ENCODE data around the gene SMU1.
"Not testable (repeated sequence)": the region's sequence is repeated elsewhere in the genome, so short reads cannot be mapped to it uniquely, and the experiment has no call there.

SMU1 gene

DNA sequence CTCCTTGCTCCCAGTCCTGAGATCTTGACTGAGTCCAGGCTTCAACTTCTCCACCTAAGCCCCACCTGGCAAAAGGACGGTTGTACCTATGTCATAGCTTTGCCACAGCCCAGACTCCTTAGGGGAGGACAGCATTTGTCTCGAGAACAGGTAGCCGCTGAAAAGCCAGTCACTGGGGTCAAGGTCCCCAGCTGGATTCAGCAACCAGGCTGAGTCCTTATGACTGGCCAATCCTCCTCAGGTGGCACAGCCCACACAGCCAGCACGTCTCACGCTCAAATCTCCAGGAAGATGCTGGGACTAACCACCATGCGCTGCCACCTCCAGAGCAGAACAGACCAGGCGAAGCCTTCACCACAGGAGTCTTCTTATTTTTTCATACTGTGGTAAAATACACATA lies 27.9 kb upstream of the SMU1 start:
- DNase-seq: no peak

- no peak for DNase-seq
These were observed 27.2 kb upstream of the SMU1 start for GRCh38 chr9:33103501-33104281.

DNA sequence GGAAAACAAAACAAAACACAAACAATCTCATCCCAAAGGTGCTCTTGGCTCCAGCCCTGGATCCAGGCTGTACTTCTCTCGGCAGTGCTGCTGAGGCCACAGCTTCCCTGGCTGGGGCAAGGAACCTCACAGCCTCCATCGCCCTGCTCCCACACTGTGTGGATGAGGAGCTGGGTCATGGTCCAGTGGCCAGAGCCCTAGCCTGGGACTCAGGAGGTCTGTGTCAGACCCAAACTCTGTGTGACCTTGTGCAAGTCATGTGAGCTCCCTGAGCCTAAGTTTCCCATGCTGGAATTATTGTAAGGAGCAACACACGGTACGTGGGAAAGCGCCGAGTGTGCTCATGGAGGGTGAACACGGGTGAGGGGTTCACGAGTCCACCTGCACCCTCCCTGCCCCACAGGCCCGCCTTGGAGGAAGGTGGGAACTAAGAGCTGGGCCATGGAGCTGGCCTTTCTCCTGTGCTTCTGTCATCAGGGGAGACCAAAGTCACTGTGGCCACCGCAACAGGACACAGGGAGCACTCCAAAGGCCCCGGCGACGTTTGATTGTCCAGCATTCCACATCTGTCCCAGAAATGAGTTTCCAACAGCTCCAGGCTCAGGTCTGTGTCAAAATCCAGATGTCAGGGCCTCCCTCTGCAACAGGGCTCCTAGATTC lies 26.2 kb upstream of the SMU1 start:
- no peak for DNase-seq

DNA sequence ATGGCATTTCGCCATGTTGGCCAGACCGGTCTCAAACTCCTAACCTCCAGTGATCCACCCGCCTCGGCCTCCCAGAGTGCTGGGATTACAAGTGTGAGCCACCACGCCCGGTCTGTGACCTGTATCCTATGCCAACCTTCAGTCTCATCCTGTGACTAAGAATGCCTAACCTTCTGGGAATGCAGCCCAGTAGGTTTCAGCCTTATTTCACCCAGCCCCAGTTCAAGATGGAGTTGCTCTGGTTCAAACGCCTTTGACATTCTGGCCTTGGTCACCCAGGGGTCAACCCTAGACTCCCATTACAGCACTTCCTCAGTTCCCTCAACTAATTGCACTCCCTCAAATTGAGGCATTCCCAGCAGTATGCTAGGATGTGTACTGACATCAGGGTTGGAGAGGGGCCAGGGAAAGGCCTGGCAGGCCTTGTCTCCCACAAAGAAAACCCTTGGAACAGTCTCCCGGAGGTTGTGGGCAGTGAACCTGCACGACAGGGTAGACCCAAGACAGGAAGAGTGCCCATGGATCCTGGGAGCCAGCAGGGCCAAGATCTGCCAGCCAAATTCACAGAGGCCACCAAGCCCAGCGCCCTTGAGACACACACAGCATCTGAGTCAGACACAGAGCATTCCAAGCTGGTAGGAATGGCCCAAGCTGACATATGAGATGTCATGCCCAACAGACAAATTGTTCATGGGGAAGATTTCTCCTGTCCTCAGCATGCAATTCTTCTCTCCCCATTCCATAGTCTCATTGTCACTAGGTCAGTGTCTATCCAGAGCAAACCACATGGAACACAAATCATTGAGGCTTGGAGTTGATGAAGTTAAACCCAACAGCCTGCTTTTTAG lies 24.9 kb upstream of the SMU1 start:
- DNase-seq: no peak

DNA sequence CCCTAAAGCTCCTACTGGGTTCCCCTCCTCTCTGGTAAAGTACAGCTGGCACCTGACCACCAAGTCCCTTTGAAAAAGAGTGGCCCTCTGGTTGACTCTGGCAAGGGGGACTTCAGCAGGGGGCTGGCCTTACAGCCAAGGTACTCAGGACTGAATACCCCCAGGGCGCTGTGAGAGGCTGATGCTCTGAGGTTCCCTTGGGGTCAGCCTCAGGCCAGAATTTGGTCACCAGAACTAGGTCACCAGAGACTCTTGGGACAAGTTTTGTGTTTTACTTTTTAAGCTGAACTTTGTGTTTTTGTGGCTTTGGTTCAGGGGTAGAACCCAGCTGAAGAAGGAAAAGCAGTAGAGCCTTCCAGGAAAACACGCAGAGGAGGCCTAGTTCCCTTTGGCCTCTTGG lies 23.3 kb upstream of the SMU1 start:
- DNase-seq: no peak

DNA sequence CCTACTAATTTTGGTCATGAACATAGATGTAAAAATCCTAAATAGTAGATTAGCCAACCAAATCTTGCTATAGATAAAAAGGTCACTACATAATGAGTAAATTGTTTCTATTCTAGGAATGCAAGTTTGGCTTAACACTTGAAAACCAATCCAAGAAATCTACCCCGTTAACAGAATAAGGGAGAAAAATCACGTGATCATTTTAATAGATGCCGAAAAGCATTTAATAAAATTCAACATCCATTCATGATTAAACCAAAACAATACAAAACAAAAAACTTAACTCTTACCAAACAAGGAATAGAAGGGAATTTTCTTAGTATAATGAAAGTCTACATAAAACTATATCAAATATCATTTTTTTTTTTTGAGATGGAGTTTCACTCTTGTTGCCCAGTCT lies 20.7 kb upstream of the SMU1 start:
- no peak for DNase-seq

- DNase-seq: no peak
These were observed 16.2 kb upstream of the SMU1 start for GRCh38 chr9:33092634-33093033.

GRCh38 chr9:33085672-33086071 lies 9.2 kb upstream of the SMU1 start:
- DNase-seq: not testable (repeated sequence)

GRCh38 chr9:33082538-33083326 lies 6.3 kb upstream of the SMU1 start:
- no peak for DNase-seq

- DNase-seq: peak; percentile 44
These were observed 5.7 kb upstream of the SMU1 start for GRCh38 chr9:33082128-33082527.

- DNase-seq: peak; percentile 75
These were observed 4.8 kb upstream of the SMU1 start for GRCh38 chr9:33081128-33081851.

GRCh38 chr9:33080534-33080933 lies 4.1 kb upstream of the SMU1 start:
- DNase-seq: no peak

DNA sequence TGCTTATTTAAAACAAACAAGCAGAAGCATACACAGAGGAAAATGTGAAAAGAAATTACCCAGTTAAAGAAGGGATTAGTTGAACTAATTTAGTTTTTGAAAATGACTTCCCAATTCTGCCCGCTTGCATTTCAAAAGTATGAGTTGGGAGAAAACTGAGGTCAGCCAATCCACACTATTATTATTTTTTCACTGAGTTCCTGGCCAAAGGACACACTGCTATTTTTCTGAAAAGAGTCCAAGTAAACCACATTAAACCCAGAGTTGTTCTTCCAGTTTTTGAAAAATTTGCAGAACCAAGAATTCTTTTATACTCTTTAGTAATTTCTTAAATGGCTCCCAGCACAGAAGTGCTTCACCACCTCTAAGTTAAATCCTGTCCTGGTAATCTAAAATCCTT lies 7.5 kb downstream of the SMU1 start:
- DNase-seq: no peak

DNA sequence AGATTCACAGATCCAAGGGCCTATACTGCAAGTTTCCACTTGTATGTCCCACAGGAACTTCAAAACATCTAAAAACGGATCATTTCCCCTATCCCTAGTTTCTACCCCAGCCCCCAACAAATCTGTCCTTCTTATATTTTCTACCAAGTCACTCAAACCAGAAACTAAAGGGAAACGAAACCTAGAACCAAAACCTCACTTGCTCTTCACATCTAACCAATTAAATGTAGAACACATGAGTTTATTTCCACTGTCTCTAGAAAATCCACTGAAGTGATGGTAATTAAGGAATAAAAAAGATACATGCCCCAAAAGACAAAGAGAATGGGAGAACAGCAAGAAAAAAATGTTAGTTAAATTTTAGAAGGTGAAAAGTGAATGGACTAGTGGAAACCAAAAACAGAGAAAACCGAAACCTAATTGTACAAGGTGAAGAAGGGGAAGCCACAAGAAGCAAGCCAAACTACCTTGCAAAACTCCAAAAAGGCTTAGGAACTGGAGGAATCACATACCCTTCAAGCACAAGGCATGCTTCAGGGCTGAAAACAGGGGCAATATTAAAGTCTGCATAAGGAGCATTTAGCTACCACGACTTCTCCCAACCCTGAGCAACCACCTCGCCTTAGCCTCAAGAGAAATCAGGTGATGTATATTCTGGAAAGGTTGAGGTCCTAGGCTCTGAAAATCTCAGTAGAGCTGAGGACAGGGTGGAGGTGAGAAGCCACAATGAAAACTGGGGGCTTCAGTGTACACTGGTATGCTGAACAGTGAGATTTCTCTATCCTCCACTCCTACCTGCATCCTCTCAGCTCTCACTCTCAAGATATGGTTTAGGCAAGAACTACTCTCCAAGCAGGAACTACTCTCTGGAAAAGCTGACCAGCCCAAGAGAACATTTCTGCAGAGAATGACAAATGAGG lies 11.1 kb downstream of the SMU1 start:
- DNase-seq: no peak

- DNase-seq: no peak
These were observed 25.3 kb downstream of the SMU1 start for GRCh38 chr9:33051144-33051543.

GRCh38 chr9:33049680-33050361 lies 26.7 kb downstream of the SMU1 start:
- no peak for DNase-seq

DNA sequence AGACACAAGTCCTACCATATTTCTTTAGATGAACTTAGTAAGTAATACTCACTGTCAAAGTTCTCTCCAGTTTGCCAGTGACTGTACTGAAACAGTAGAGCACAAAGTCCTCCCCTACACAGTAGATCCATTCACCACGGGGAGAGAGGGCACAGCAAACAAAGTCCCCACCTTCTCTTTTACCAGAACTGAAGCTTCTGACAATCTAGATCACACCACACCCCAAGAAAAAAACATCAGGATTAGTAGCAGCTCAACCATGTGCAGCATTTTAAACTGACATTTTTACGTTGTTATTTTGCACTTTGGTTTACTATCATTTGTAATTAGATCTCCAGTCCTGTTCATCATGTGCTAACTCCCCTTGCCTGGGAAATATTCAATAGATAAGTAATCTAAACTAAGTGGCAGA lies 28.4 kb downstream of the SMU1 start:
- no peak for DNase-seq

DNA sequence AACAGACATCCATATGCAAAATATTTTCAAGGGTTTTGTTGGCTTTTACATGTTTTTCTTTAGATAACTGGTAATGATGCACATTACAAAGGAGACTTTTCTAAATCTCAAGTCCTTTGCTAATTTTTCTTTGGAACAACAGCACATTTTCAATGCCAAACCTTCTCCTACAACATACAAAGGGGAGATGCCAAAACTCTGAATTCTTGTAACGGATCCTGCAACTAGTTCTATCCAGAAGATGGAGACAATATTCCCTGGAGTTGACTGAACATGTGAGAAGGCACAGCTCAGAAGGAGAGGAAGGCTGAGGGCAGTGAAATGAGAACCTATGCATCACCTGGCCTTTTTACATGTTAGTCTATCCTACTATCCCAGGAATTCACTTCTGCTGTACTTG lies 30.4 kb downstream of the SMU1 start:
- no peak for DNase-seq

DNA sequence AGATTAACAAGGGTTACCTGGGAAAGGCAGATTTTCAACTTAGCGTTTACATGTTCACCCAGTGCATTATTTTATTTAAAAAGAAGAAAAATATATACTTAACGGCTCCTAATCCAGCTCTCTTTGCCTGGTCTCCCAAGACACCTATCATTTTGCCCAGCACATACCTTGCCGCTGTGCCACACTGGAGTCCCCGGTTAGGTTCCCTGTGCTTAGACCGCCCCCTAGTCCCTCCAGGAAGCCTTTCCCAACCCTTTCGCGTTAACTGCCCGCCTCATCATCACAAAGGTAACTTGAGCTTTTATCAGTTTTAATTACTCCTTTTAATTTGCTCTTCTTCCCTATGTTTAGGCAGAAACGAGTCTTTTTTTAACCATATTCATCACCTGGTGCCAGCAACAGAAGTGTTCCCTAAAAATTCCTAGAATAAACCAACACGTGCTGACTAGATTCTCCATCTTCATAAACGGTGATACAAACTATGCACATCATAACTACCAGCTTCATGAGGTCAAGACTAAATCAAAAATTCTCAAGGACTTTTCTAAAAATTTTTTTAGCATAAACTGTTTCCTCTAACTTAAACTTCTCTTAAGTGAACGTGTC lies 31.7 kb downstream of the SMU1 start:
- peak; percentile 4 for DNase-seq

- peak; percentile 63 for DNase-seq
These were observed 32.3 kb downstream of the SMU1 start for GRCh38 chr9:33044162-33044673.

Measured in CD4-positive, alpha-beta T cell treated with Interleukin-6 for 4 hours (primary cell).